Measurements from ENCODE around the gene CEMIP. TPM values are rescaled to one million over a fixed set of nuclear protein-coding genes. Genes with fewer than 3 reads are reported as not detected.

CEMIP gene
- total and polyA plus RNA-seq, 2 of the 4 experiments (the other 2 are of a cell fraction): 63.8 to 78.0 TPM

DNA sequence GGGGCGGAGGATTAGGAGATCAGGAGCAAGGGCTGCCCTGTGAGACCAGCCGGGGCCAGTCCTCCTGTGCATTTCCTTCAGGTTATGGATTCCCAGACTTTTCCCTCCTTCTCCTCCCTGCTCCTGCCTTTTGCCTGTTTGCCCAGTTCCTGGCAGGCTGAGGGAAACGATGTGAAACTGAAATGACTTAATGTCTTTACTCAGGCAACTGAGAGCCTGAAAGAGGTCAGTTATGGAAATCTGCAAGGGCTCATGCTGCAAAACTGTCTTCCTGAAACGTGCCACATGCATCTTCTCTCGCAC lies 153.3 kb downstream of the CEMIP start:
- WGBS, 2 experiments (ENCODE audit: extremely low coverage in 2 of 2, insufficient read length in 1 of 2): no CpG with 5 or more reads among the region's 5 CpGs
- Histone ChIP-seq H3K14ac (replicated peaks; ENCODE audit: low read depth, low read length) (peak overlapping the region; percentile 10), H3K18ac (ENCODE audit: low read depth, low read length) (peak overlapping the region; percentile 11; the same call in 1 of the 2 replicates), H3K4me2 (ENCODE audit: low read depth, low read length) (no peak overlapping the region; the same call in 1 of the 2 replicates), H3K79me1 (ENCODE audit: low read depth in 1 of 2, low read length in 2 of 2) (peaks cover 0 to 12% of the 10 kb centered on the region in 2 experiments; a peak in 1 of 4 replicates), H3K4me3 (ENCODE audit: insufficient read depth, low read depth, low read length) (no peak overlapping the region), H2BK15ac (ENCODE audit: low read depth, low read length) (no peak overlapping the region), H3K9me1 (ENCODE audit: insufficient read depth, low read length) (peaks cover 39% of the 10 kb centered on the region), H2AK9ac (replicated peaks; ENCODE audit: low read depth, low read length, poor library complexity) (no peak overlapping the region), H3K9ac (ENCODE audit: low read depth, low read length) (no peak overlapping the region), H3K56ac (ENCODE audit: extremely low read depth, insufficient read depth, low read length) (no peak overlapping the region), H4K8ac (ENCODE audit: low read depth in 2 of 2, low read length in 2 of 2) (peak overlapping the region in 1 of 2 experiments; percentile 57; a peak in 2 of 4 replicates), H3K27me3 (ENCODE audit: control insufficient read depth, insufficient read depth, low read length) (no peaks in the 10 kb centered on the region), H2BK20ac (ENCODE audit: low read depth, low read length) (no peak overlapping the region; the same call in 1 of the 2 replicates), H3K27ac (ENCODE audit: insufficient read depth, low read length) (peak overlapping the region; percentile 45; the same call in 1 of the 2 replicates), H3K4me1 (ENCODE audit: control insufficient read depth, insufficient read depth, low read length) (peaks cover 26% of the 10 kb centered on the region), H2AFZ (replicated peaks; ENCODE audit: low read length, poor library complexity) (peak overlapping the region; percentile 4), H2BK5ac (ENCODE audit: low read depth, low read length, poor library complexity, severe bottlenecking) (peak overlapping the region; percentile 23), H2BK120ac (ENCODE audit: low read depth, low read length) (0 out of 2 replicates have a peak overlapping the region, but pooled peaks have one; percentile 46), H3K36me3 (ENCODE audit: control insufficient read depth, insufficient read depth, low read length) (peaks cover 77% of the 10 kb centered on the region), H4K20me1 (ENCODE audit: insufficient read depth, low read length) (peaks cover 47% of the 10 kb centered on the region; the same call in 1 of the 2 replicates), H3K4ac (ENCODE audit: low read depth, low read length) (peak overlapping the region; percentile 7), H3K23ac (ENCODE audit: low read depth, low read length) (no peak overlapping the region; the same call in 1 of the 2 replicates), H4K91ac (ENCODE audit: insufficient read depth, low read depth, low read length) (0 out of 2 replicates have a peak overlapping the region, but pooled peaks have one; percentile 7), H2AK5ac (ENCODE audit: low read depth, low read length) (peak overlapping the region; percentile 31; the same call in 1 of the 2 replicates), H3K9me3 (ENCODE audit: control insufficient read depth, insufficient read depth, low read length) (no peaks in the 10 kb centered on the region), H4K5ac (ENCODE audit: low read depth, low read length) (no peak overlapping the region; the same call in 1 of the 2 replicates)
- ChIA-PET CTCF (interaction anchor here (0.5 kb wide), 1 partner anchor 21 kb away, joined by 5 read pairs; no protein-coding TSS in a partner anchor), POLR2A (ENCODE audit: unreplicated experiment) (no interaction called here)
- ATAC-seq (ENCODE audit: low read depth) (no peak), DNase-seq (no peak)
- BruUV-seq (replicated peaks): no TSS peak
- TF ChIP-seq RCOR1 (IDR thresholded peaks at IDR 0.05; ENCODE audit: insufficient replicate concordance, low read length) (no peak), MXI1 (IDR thresholded peaks at IDR 0.05; ENCODE audit: borderline replicate concordance, low read depth, low read length) (no peak), RAD21 (IDR thresholded peaks at IDR 0.05; ENCODE audit: low read length) (no peak), BHLHE40 (IDR thresholded peaks at IDR 0.05; ENCODE audit: low read depth, low read length) (no peak), MAZ (IDR thresholded peaks at IDR 0.05; ENCODE audit: borderline replicate concordance, low read depth, low read length) (no peak), RFX5 (IDR thresholded peaks at IDR 0.05; ENCODE audit: low read depth, low read length) (no peak), POLR2A (IDR thresholded peaks at IDR 0.05; ENCODE audit: low read depth, low read length) (no peak), NFE2L2 (IDR thresholded peaks at IDR 0.05; ENCODE audit: low read depth, low read length) (no peak), FOS (IDR thresholded peaks at IDR 0.05; ENCODE audit: low read depth, low read length) (no peak), MAFK (IDR thresholded peaks at IDR 0.05; ENCODE audit: low read depth, low read length) (no peak), SMC3 (IDR thresholded peaks at IDR 0.05; ENCODE audit: low read depth, low read length) (no peak), CHD1 (IDR thresholded peaks at IDR 0.05; ENCODE audit: low read depth, low read length) (no peak), CEBPB (IDR thresholded peaks at IDR 0.05; ENCODE audit: low read depth, low read length) (no peak)
- TF ChIP-seq, protein P1, sequence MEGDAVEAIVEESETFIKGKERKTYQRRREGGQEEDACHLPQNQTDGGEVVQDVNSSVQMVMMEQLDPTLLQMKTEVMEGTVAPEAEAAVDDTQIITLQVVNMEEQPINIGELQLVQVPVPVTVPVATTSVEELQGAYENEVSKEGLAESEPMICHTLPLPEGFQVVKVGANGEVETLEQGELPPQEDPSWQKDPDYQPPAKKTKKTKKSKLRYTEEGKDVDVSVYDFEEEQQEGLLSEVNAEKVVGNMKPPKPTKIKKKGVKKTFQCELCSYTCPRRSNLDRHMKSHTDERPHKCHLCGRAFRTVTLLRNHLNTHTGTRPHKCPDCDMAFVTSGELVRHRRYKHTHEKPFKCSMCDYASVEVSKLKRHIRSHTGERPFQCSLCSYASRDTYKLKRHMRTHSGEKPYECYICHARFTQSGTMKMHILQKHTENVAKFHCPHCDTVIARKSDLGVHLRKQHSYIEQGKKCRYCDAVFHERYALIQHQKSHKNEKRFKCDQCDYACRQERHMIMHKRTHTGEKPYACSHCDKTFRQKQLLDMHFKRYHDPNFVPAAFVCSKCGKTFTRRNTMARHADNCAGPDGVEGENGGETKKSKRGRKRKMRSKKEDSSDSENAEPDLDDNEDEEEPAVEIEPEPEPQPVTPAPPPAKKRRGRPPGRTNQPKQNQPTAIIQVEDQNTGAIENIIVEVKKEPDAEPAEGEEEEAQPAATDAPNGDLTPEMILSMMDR (conservative IDR thresholded peaks at IDR 0.05; ENCODE audit: low read depth, low read length): no peak
- TF ChIP-seq, protein P2, sequence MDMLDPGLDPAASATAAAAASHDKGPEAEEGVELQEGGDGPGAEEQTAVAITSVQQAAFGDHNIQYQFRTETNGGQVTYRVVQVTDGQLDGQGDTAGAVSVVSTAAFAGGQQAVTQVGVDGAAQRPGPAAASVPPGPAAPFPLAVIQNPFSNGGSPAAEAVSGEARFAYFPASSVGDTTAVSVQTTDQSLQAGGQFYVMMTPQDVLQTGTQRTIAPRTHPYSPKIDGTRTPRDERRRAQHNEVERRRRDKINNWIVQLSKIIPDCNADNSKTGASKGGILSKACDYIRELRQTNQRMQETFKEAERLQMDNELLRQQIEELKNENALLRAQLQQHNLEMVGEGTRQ (IDR thresholded peaks at IDR 0.05; ENCODE audit: low read depth, low read length): no peak
- TF ChIP-seq, protein P3, sequence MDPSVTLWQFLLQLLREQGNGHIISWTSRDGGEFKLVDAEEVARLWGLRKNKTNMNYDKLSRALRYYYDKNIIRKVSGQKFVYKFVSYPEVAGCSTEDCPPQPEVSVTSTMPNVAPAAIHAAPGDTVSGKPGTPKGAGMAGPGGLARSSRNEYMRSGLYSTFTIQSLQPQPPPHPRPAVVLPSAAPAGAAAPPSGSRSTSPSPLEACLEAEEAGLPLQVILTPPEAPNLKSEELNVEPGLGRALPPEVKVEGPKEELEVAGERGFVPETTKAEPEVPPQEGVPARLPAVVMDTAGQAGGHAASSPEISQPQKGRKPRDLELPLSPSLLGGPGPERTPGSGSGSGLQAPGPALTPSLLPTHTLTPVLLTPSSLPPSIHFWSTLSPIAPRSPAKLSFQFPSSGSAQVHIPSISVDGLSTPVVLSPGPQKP (IDR thresholded peaks at IDR 0.05; ENCODE audit: borderline replicate concordance, low read depth, low read length): no peak
- intact Hi-C loops (cut with micrococcal nuclease): no loop called here
- dilution Hi-C loops (cut with HindIII; ENCODE audit: low sequenced_read_pairs, unreplicated experiment): no loop called here
- in situ Hi-C loops (cut with MboI; ENCODE audit: low sequenced_read_pairs): no loop called here

Data from IMR-90 (cell line).